Activated naive CD4-positive, alpha-beta T cell treated with anti-CD3 and anti-CD28 coated beads for 36 hours (primary cell): ENCODE results near the gene RPIA. TPM values are rescaled to one million over a fixed set of nuclear protein-coding genes. Genes with fewer than 3 reads are reported as not detected.
"Not testable (repeated sequence)": the region's sequence is repeated elsewhere in the genome, so short reads cannot be mapped to it uniquely, and the experiment has no call there.

Experiments
- CTCF ChIA-PET: fragments of 350-600 bp; sonication (Branson Sonifier 250); formaldehyde crosslinking; loops from one replicate; lab custom pipeline; 2021; ENCODE audit warnings: antibody characterized with exemption; lab: Charles Lee
- DNase-seq: peaks from one replicate; pipeline ENCODE4 v3.0.0-alpha.2; 2020
- H3K27ac Mint-ChIP-seq: one replicate; pipeline ENCODE4 v1.8.0; 2021; ENCODE audit warnings: mild to moderate bottlenecking, mixed read lengths
- H3K27me3 Mint-ChIP-seq: one replicate; pipeline ENCODE4 v1.8.0; 2021; ENCODE audit warnings: low read depth, mixed read lengths
- H3K36me3 Mint-ChIP-seq: one replicate; pipeline ENCODE4 v1.8.0; 2021; ENCODE audit warnings: low read depth, mixed read lengths
- H3K4me1 Mint-ChIP-seq: one replicate; pipeline ENCODE4 v1.8.0; 2021; ENCODE audit warnings: low read depth, mixed read lengths
- H3K4me3 Mint-ChIP-seq: one replicate; pipeline ENCODE4 v1.8.0; 2021; ENCODE audit warnings: mild to moderate bottlenecking, moderate library complexity, mixed read lengths
- H3K9me3 Mint-ChIP-seq: one replicate; pipeline ENCODE4 v1.8.0; 2021; ENCODE audit warnings: mixed read lengths
- intact Hi-C: fragments of 100-400 bp; cut with micrococcal nuclease; formaldehyde crosslinking; loops from one replicate; pipeline ENCODE4 v1.15.1; 2023
- total RNA-seq, 2 experiments: library from RNA; stranded (reverse); gene quantifications; one replicate each; pipeline ENCODE4 v1.2.3, GENCODE V29; 2021

RPIA gene
- total RNA-seq, 2 experiments from 2014 or later = 67.3 to 70.0 TPM

DNA sequence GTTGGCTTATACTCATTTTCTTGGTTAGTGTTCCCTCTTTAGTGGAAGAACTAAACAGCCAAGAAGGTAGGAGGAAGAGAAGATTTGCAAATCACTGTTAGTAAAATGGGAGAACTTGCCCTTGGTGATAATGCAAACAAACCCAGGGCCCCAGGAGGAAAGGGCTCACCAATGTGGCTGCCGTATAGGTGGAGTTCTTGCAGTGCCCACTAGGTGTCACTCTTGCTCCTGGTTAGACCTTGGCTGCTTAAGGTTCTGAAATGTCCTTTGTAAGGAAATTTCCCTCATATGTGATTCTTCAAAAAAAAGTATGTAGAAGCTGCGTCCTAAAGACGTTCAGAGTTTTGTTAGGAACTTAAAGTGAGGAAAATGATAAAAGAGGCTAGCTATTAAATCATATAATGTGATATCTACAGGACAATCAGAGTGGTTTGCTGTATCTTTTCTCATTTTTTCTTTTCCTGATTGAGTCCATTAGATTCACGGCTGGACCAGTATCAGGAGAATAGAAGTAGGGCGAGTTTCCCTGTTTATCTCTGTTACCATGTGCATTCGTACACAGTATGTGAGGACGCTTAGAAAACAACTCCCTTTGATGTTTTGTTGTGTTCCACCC lies 48.6 kb downstream of the RPIA start:
- peak; percentile 87 for DNase-seq
- intact Hi-C loops = loop anchor here (1.0 to 5.0 kb wide), 7 partner anchors 21 to 307 kb away; no protein-coding TSS in a partner anchor
- CTCF ChIA-PET = interaction anchor here (0.6 to 2.5 kb wide), 12 partner anchors 9 to 170 kb away, joined by 3 to 21 read pairs (median 3); no protein-coding TSS in a partner anchor

DNA sequence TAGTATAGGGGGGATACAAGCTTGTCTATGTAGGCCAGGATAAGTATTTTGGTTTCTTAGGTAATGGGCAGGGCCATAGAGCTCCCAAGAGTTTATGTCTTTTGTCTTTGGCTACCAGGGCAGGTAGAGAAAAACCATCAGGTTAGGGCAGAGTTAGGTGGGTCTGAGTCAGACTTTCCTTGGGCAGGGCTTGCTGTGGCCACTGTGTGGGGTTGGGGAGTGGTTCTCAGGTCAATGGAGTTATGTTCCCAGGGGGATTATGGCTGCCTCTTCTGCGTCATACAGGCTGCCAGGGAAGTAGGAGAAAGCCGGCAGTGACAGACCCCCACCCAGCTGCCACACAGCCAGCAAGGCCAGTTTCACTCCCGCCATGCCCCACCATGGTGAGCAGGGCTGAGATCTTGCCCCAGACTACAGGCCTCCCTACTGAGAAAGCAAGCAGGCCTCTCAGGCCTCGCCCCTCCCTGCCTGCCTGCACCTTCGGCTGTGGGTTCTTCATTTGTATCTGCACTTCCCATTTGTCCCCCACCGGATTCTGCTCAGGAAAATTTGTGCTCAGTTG lies 55.5 kb downstream of the RPIA start:
- Mint-ChIP-seq H3K4me1 (peaks cover 56% of the 10 kb centered on the region), H3K27me3 (no peaks in the 10 kb centered on the region), H3K4me3 (no peak overlapping the region), H3K27ac (peak overlapping the region; percentile 68), H3K9me3 (peaks cover 25% of the 10 kb centered on the region), H3K36me3 (peaks cover 87% of the 10 kb centered on the region)
- CTCF ChIA-PET = interaction anchor here (1.1 kb wide), 1 partner anchor 25 kb away, joined by 3 read pairs; no protein-coding TSS in a partner anchor
- no peak for DNase-seq
- intact Hi-C loops = no loop called here

More for the DNA sequence above, 48.6 kb downstream of the RPIA start:
- Mint-ChIP-seq H3K27me3 (no peaks in the 10 kb centered on the region), H3K27ac (peak overlapping the region; percentile 4), H3K4me1 (peaks cover 27% of the 10 kb centered on the region), H3K4me3 (no peak overlapping the region), H3K36me3 (peaks cover 55% of the 10 kb centered on the region), H3K9me3 (peaks cover 16% of the 10 kb centered on the region)

GRCh38 chr2:88747990-88748389 lies 56.5 kb downstream of the RPIA start:
- CTCF ChIA-PET = interaction anchor here (0.6 to 2.5 kb wide), 3 partner anchors 10 to 195 kb away, joined by 5 to 9 read pairs (median 8); no protein-coding TSS in a partner anchor
- DNase-seq = peak; percentile 34

GRCh38 chr2:88751768-88752167 lies 60.3 kb downstream of the RPIA start:
- peak overlapping the region; percentile 98 for H3K27ac Mint-ChIP-seq
- H3K4me1 Mint-ChIP-seq = peaks cover 78% of the 10 kb centered on the region
- intact Hi-C loops = no loop called here
- peak; percentile 30 for DNase-seq
- CTCF ChIA-PET = interaction anchor here (0.6 to 4.2 kb wide), 5 partner anchors 12 to 129 kb away, joined by 3 to 21 read pairs (median 3); no protein-coding TSS in a partner anchor
- peaks cover 82% of the 10 kb centered on the region for H3K36me3 Mint-ChIP-seq
- H3K4me3 Mint-ChIP-seq = no peak overlapping the region
- H3K9me3 Mint-ChIP-seq = no peaks in the 10 kb centered on the region
- H3K27me3 Mint-ChIP-seq = no peaks in the 10 kb centered on the region

More at GRCh38 chr2:88747990-88748389, 56.5 kb downstream of the RPIA start:
- H3K9me3 Mint-ChIP-seq = peaks cover 22% of the 10 kb centered on the region
- H3K36me3 Mint-ChIP-seq = peaks cover 87% of the 10 kb centered on the region
- peak overlapping the region; percentile 68 for H3K27ac Mint-ChIP-seq
- H3K4me3 Mint-ChIP-seq = no peak overlapping the region
- H3K27me3 Mint-ChIP-seq = no peaks in the 10 kb centered on the region
- intact Hi-C loops = no loop called here
- peaks cover 62% of the 10 kb centered on the region for H3K4me1 Mint-ChIP-seq

GRCh38 chr2:88753833-88754584 lies 62.5 kb downstream of the RPIA start:
- H3K4me1 Mint-ChIP-seq = peaks cover 57% of the 10 kb centered on the region
- no peaks in the 10 kb centered on the region for H3K27me3 Mint-ChIP-seq
- H3K9me3 Mint-ChIP-seq = peaks cover 6% of the 10 kb centered on the region
- H3K27ac Mint-ChIP-seq = peak overlapping the region; percentile 98
- DNase-seq = peak; percentile 79
- H3K4me3 Mint-ChIP-seq = no peak overlapping the region
- intact Hi-C loops = loop anchor here (1.0 kb wide), 3 partner anchors 11 to 127 kb away; partner anchors contain the start of genes EIF2AK3 and RPIA
- CTCF ChIA-PET = interaction anchor here (0.6 to 4.2 kb wide), 7 partner anchors 9 to 693 kb away, joined by 3 to 21 read pairs (median 3); no protein-coding TSS in a partner anchor
- peaks cover 79% of the 10 kb centered on the region for H3K36me3 Mint-ChIP-seq

GRCh38 chr2:88754585-88755320 lies 63.3 kb downstream of the RPIA start:
- CTCF ChIA-PET = interaction anchor here (0.6 to 4.2 kb wide), 6 partner anchors 10 to 751 kb away, joined by 3 to 21 read pairs (median 3); no protein-coding TSS in a partner anchor
- peak overlapping the region; percentile 98 for H3K27ac Mint-ChIP-seq
- no peaks in the 10 kb centered on the region for H3K27me3 Mint-ChIP-seq
- intact Hi-C loops = loop anchor here (1.0 kb wide), 3 partner anchors 11 to 127 kb away; partner anchors contain the start of genes EIF2AK3 and RPIA
- H3K9me3 Mint-ChIP-seq = peaks cover 8% of the 10 kb centered on the region
- peaks cover 52% of the 10 kb centered on the region for H3K4me1 Mint-ChIP-seq
- peak; percentile 44 for DNase-seq
- peaks cover 74% of the 10 kb centered on the region for H3K36me3 Mint-ChIP-seq
- H3K4me3 Mint-ChIP-seq = no peak overlapping the region

DNA sequence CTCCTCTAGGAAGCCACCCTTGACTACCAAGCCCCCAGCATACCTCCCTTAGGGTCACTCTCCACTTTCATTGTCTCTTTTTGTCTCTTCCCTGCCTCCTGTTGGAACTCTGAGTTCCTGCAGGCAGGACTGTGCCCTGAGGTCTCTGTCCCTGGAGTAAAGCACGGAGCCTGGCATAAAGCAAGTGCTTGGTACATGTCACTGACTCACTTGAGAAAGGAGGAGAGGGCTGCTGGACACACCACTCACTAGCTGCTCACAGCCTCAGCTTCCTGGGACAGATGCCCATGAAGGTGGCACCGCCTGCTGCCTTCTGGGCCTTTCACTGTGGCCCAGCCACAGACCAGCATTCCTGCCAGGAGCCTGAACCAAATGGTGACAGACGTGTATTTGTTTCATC lies 64.4 kb downstream of the RPIA start:
- Mint-ChIP-seq H3K4me1 (peaks cover 49% of the 10 kb centered on the region), H3K27me3 (no peaks in the 10 kb centered on the region), H3K4me3 (no peak overlapping the region), H3K36me3 (peaks cover 74% of the 10 kb centered on the region), H3K27ac (peak overlapping the region; percentile 75), H3K9me3 (peaks cover 9% of the 10 kb centered on the region)
- CTCF ChIA-PET = interaction anchor here (1.4 kb wide), 1 partner anchor 76 kb away, joined by 5 read pairs; no protein-coding TSS in a partner anchor
- intact Hi-C loops = no loop called here
- DNase-seq = no peak

- peaks cover 9% of the 10 kb centered on the region for H3K9me3 Mint-ChIP-seq
- H3K27me3 Mint-ChIP-seq = no peaks in the 10 kb centered on the region
- CTCF ChIA-PET = no interaction called here
- peaks cover 63% of the 10 kb centered on the region for H3K36me3 Mint-ChIP-seq
- no peak for DNase-seq
- peaks cover 39% of the 10 kb centered on the region for H3K4me1 Mint-ChIP-seq
- H3K27ac Mint-ChIP-seq = peak overlapping the region; percentile 75
- no peak overlapping the region for H3K4me3 Mint-ChIP-seq
- intact Hi-C loops = no loop called here
Measured at GRCh38 chr2:88757025-88757424, 65.6 kb downstream of the RPIA start.

- Mint-ChIP-seq H3K36me3 (peaks cover 49% of the 10 kb centered on the region), H3K4me1 (peaks cover 22% of the 10 kb centered on the region)
- H3K27me3 Mint-ChIP-seq, H3K27ac Mint-ChIP-seq, H3K4me3 Mint-ChIP-seq, DNase-seq, intact Hi-C loops, H3K9me3 Mint-ChIP-seq, CTCF ChIA-PET: not testable (repeated sequence)
Measured at GRCh38 chr2:88758702-88759101, 67.2 kb downstream of the RPIA start.

DNA sequence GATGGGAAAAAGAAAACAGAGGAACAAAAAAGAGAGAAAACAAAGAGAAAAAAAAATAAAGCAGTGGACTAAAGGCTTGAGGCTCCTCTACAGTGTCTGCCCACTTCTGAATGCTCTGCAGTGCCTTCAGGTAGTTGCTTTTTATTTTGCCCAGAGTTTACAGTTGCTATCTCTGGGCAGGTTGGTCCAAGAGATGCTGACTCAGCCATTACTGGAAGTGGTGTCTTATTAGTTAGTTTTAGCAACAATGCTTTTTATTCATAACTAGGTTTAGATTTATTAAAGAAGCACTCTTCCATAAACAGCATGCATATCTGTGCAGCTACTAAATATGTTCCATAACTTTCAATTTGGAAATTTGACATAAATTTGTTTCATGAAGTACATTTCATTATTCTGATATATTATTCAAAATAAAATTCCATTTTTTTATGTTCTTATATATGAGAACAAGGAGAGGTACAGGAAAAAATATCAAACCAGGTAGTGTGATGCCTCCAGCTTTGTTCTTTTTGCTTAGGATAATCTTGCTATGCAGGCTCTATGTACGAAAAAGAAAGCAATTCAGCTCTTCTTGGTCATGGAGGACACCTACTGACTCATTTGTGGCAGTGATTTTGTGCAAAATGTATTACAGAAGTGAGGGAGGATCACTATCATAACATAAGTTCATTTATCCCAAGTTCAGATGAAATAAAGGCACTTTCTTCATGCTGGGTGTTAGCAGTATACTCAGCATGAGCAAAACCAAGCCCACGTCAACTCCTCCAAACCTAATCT lies 69.5 kb downstream of the RPIA start:
- no peak for DNase-seq
- Mint-ChIP-seq H3K27me3 (peaks cover 12% of the 10 kb centered on the region), H3K4me1 (peaks cover 11% of the 10 kb centered on the region), H3K36me3 (peaks cover 30% of the 10 kb centered on the region), H3K4me3 (no peak overlapping the region), H3K27ac (no peak overlapping the region), H3K9me3 (peaks cover 9% of the 10 kb centered on the region)
- CTCF ChIA-PET = no interaction called here
- intact Hi-C loops = loop anchor here (1.0 to 5.0 kb wide), 3 partner anchors 16 to 704 kb away; partner anchors contain the start of gene KRCC1
